Measurements from ENCODE around the gene CYP4V2. TPM values are rescaled to one million over a fixed set of nuclear protein-coding genes. Genes with fewer than 3 reads are reported as not detected.

CYP4V2 gene
- polyA plus RNA-seq, 1 donor from 2014 or later = 5.6 TPM

- peaks cover 5% of the 10 kb centered on the region for H3F3A ChIP-seq (ENCODE audit: insufficient read depth, low read length, poor library complexity, severe bottlenecking)
- no peaks in the 10 kb centered on the region for H3K36me3 ChIP-seq (ENCODE audit: insufficient read depth, low read length)
- no peaks in the 10 kb centered on the region for H3K9me3 ChIP-seq (ENCODE audit: low read length)
- H3K9me2 ChIP-seq (ENCODE audit: insufficient read depth, low read length) = no peaks in the 10 kb centered on the region
- H3K27ac ChIP-seq (ENCODE audit: low read length) = no peak overlapping the region
- H3K4me3 ChIP-seq (ENCODE audit: low read length) = no peak overlapping the region
- H2AFZ ChIP-seq (ENCODE audit: low read depth, low read length) = no peak overlapping the region
- no peak overlapping the region for H3K9ac ChIP-seq (ENCODE audit: low read length)
- H3K4me2 ChIP-seq (ENCODE audit: low read length) = no peak overlapping the region
- H3K27me3 ChIP-seq (ENCODE audit: insufficient read depth, low read depth, low read length) = no peaks in the 10 kb centered on the region
- H4K20me1 ChIP-seq (ENCODE audit: insufficient read depth) = no peaks in the 10 kb centered on the region
- no peak for TF ChIP-seq EP300 (conservative IDR thresholded peaks at IDR 0.05; ENCODE audit: poor library complexity, severe bottlenecking)
- no peak for TF ChIP-seq CTCF (IDR thresholded peaks at IDR 0.05; ENCODE audit: poor library complexity, severe bottlenecking)
- no peak for TF ChIP-seq EZH2 (IDR thresholded peaks at IDR 0.05; ENCODE audit: borderline replicate concordance, insufficient read depth, low read length, poor library complexity, severe bottlenecking)
- TF ChIP-seq RAD21 (conservative IDR thresholded peaks at IDR 0.05) = no peak
- no peak for TF ChIP-seq TAF1 (IDR thresholded peaks at IDR 0.05; ENCODE audit: low read depth)
- TF ChIP-seq MXI1 (conservative IDR thresholded peaks at IDR 0.05; ENCODE audit: poor library complexity, severe bottlenecking) = no peak
- no peak for TF ChIP-seq POLR2AphosphoS5 (IDR thresholded peaks at IDR 0.05)
- H3K79me2 ChIP-seq (replicated peaks; ENCODE audit: insufficient read depth, low read length) = no peaks in the 10 kb centered on the region
These were observed 3.3 kb upstream of the CYP4V2 start for GRCh38 chr4:186188107-186188506.

GRCh38 chr4:186189656-186190055 lies 1.7 kb upstream of the CYP4V2 start:
- Histone ChIP-seq H3K9me2 (ENCODE audit: insufficient read depth, low read length) (no peaks in the 10 kb centered on the region), H3K27me3 (ENCODE audit: insufficient read depth, low read depth, low read length) (no peaks in the 10 kb centered on the region), H3F3A (ENCODE audit: insufficient read depth, low read length, poor library complexity, severe bottlenecking) (peaks cover 5% of the 10 kb centered on the region), H3K9ac (ENCODE audit: low read length) (no peak overlapping the region), H3K4me3 (ENCODE audit: low read length) (peak overlapping the region; percentile 84), H3K36me3 (ENCODE audit: insufficient read depth, low read length) (no peaks in the 10 kb centered on the region), H4K20me1 (ENCODE audit: insufficient read depth) (no peaks in the 10 kb centered on the region), H2AFZ (ENCODE audit: low read depth, low read length) (no peak overlapping the region), H3K27ac (ENCODE audit: low read length) (no peak overlapping the region), H3K79me2 (replicated peaks; ENCODE audit: insufficient read depth, low read length) (no peaks in the 10 kb centered on the region), H3K4me2 (ENCODE audit: low read length) (no peak overlapping the region), H3K9me3 (ENCODE audit: low read length) (no peaks in the 10 kb centered on the region)
- TF ChIP-seq EZH2 (IDR thresholded peaks at IDR 0.05; ENCODE audit: borderline replicate concordance, insufficient read depth, low read length, poor library complexity, severe bottlenecking) (no peak), REST (IDR thresholded peaks at IDR 0.05; ENCODE audit: borderline replicate concordance) (no peak), RAD21 (conservative IDR thresholded peaks at IDR 0.05) (no peak), EP300 (conservative IDR thresholded peaks at IDR 0.05; ENCODE audit: poor library complexity, severe bottlenecking) (no peak), MXI1 (conservative IDR thresholded peaks at IDR 0.05; ENCODE audit: poor library complexity, severe bottlenecking) (no peak), POLR2AphosphoS5 (IDR thresholded peaks at IDR 0.05) (no peak), TAF1 (IDR thresholded peaks at IDR 0.05; ENCODE audit: low read depth) (no peak), SMC3 (conservative IDR thresholded peaks at IDR 0.05; ENCODE audit: poor library complexity) (no peak), CTCF (IDR thresholded peaks at IDR 0.05; ENCODE audit: poor library complexity, severe bottlenecking) (no peak)
